A673 (cell line): ENCODE results near the gene F7.

Experiments
- CTCF ChIP-seq: fragments of 300-800, 200-600 bp; sonication (generic); conservative IDR thresholded peaks from 2 replicates; pipeline ENCODE4 v1.5.1; 2017; ENCODE audit warnings: low read depth, mild to moderate bottlenecking, antibody characterized with exemption, low read length, moderate library complexity, mixed read lengths
- EZH2 ChIP-seq: fragments of 200-600 bp; sonication (generic); IDR thresholded peaks from 2 replicates; pipeline ENCODE4 v1.6.1; 2017; ENCODE audit warnings: borderline replicate concordance, low read depth, mild to moderate bottlenecking, mixed read lengths, antibody characterized with exemption, low read length; ENCODE audit not compliant: poor library complexity, severe bottlenecking

DNA sequence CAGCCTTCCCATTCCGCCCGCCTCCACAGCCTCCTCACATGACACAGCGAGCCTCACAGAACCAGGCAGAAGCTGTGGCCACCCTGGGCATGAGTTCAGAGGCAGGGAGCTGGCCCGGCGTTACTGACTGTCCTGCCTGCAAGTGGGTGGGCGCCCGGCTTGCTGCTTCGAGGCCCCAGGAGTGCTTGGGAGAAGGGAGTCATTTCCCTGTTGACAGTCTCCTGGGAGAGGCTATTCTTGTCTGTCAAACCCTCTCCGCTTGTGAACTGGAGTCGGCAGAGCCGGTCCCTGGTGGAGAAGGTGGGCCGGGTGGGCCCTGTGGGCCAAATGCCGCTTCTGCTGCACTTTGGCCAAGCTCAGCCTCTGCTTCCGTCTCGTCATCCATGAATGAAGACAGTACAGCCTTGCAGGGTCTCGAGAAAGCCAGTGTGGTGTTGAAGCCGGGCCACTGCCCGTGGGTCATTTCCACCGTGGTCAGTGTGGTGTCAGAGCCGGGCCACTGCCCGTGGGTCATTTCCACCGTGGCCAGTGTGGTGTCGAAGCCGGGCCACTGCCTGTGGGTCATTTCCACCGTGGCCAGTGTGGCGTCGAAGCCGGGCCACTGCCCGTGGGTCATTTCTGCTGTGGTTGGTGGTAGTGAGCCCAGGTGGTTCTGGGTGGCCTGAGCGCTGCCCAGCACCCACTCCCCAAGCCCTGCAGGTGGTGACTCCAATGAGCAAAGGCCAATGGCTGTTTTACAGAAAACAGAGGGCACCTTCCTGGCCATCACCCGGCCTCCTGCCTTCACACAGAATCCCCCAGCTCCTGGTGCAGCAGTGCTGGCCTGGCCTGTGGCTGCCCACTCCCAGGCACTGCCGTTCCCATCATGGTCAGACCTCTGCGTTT lies 13.5 kb upstream of the F7 start:
- TF ChIP-seq CTCF (no peak), EZH2 (no peak)
